HFFc6 (cell line): ENCODE results near the gene GLG1. TPM values are rescaled to one million over a fixed set of nuclear protein-coding genes. Genes with fewer than 3 reads are reported as not detected.

ENCODE experiments used
- DNase-seq: peaks from one replicate; pipeline ENCODE4 v3.0.0-alpha.2; 2018
- H3K27ac Mint-ChIP-seq: 2 replicates; pipeline ENCODE4 v1.8.0; 2020; ENCODE audit warnings: mild to moderate bottlenecking, mixed read lengths
- H3K27me3 Mint-ChIP-seq: 2 replicates; pipeline ENCODE4 v1.8.0; 2021; ENCODE audit warnings: mild to moderate bottlenecking, moderate library complexity, mixed read lengths; ENCODE audit not compliant: insufficient read depth
- H3K36me3 Mint-ChIP-seq: 2 replicates; pipeline ENCODE4 v1.8.0; 2021; ENCODE audit warnings: low read depth, mixed read lengths
- H3K4me1 Mint-ChIP-seq: 2 replicates; pipeline ENCODE4 v1.8.0; 2020; ENCODE audit warnings: low read depth, mixed read lengths
- H3K4me3 Mint-ChIP-seq: 2 replicates; pipeline ENCODE4 v1.8.0; 2020; ENCODE audit warnings: mild to moderate bottlenecking, moderate library complexity, mixed read lengths
- H3K9me3 Mint-ChIP-seq: 2 replicates; pipeline ENCODE4 v1.8.0; 2020; ENCODE audit warnings: mild to moderate bottlenecking, mixed read lengths
- total RNA-seq, 6 experiments: library from RNA; stranded (reverse); fragmentation: NEBNext Ultra II Directional; extraction: Animal tissue kit (Norgen Biotek cat#: 25700); gene quantifications; 2 replicates in 1 of 6; 3 replicates in 5 of 6; pipeline ENCODE4 v1.2.3, GENCODE V29; 2021
- TF ChIP-seq, protein P1 (sequence below): fragments of 200-600 bp; sonication (generic); IDR thresholded peaks from 2 replicates; pipeline ENCODE4 v1.5.0; 2021; ENCODE audit warnings: antibody characterized with exemption, mild to moderate bottlenecking

GLG1 gene
- total RNA-seq, 6 experiments from 2014 or later = 149 to 167 (median 161) TPM

DNA sequence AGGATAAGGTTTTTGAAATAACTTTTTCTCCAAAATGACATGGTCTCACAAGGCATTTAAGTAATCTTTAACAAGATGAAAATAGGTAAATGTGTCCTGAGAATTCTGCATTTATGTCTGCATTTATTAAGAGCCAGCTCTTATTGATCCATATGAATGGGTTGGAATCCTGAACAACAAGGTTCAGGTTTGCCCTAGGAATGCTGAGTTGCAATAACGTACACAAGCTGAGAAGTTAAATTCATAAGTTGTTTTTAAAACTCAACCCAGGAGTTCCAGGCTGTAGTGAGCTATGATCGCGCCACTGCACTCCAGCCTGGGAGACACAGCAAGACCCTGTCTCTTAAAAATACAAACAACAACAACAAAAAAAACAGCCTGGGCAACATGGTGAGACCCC is 28.1 kb downstream of the GLG1 start:
- no peak for DNase-seq
- Mint-ChIP-seq H3K27ac (no peak overlapping the region), H3K4me1 (peaks cover 42% of the 10 kb centered on the region)

DNA sequence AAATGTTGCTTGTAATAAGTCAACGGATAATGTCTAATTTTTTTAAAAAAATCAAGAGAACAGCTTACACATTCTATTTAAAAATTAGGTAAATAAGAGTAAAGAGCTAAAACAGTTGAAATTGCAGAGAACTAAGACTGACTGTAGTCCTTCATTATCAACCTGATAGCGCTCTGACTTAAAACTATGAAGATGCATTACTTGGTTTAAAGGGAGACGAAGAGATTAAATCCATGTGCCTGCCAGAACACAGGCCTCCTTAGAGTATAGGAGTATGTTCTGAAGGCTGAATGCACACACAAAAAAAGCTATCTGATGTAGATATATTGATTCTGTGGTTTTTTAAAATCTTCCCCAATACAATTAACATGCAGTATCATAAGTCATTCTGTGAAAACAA is 28.5 kb downstream of the GLG1 start:
- TF ChIP-seq, protein P1, sequence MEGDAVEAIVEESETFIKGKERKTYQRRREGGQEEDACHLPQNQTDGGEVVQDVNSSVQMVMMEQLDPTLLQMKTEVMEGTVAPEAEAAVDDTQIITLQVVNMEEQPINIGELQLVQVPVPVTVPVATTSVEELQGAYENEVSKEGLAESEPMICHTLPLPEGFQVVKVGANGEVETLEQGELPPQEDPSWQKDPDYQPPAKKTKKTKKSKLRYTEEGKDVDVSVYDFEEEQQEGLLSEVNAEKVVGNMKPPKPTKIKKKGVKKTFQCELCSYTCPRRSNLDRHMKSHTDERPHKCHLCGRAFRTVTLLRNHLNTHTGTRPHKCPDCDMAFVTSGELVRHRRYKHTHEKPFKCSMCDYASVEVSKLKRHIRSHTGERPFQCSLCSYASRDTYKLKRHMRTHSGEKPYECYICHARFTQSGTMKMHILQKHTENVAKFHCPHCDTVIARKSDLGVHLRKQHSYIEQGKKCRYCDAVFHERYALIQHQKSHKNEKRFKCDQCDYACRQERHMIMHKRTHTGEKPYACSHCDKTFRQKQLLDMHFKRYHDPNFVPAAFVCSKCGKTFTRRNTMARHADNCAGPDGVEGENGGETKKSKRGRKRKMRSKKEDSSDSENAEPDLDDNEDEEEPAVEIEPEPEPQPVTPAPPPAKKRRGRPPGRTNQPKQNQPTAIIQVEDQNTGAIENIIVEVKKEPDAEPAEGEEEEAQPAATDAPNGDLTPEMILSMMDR = no peak
- Mint-ChIP-seq H3K36me3 (no peaks in the 10 kb centered on the region), H3K4me1 (peaks cover 38% of the 10 kb centered on the region), H3K9me3 (no peaks in the 10 kb centered on the region), H3K27ac (peak overlapping the region; percentile 65), H3K4me3 (peak overlapping the region; percentile 45), H3K27me3 (no peaks in the 10 kb centered on the region)
- DNase-seq = no peak

More for the DNA sequence above, 28.1 kb downstream of the GLG1 start:
- H3K9me3 Mint-ChIP-seq = no peaks in the 10 kb centered on the region
- H3K4me3 Mint-ChIP-seq = no peak overlapping the region
- H3K36me3 Mint-ChIP-seq = no peaks in the 10 kb centered on the region
- TF ChIP-seq, protein P1 = no peak
- no peaks in the 10 kb centered on the region for H3K27me3 Mint-ChIP-seq

DNA sequence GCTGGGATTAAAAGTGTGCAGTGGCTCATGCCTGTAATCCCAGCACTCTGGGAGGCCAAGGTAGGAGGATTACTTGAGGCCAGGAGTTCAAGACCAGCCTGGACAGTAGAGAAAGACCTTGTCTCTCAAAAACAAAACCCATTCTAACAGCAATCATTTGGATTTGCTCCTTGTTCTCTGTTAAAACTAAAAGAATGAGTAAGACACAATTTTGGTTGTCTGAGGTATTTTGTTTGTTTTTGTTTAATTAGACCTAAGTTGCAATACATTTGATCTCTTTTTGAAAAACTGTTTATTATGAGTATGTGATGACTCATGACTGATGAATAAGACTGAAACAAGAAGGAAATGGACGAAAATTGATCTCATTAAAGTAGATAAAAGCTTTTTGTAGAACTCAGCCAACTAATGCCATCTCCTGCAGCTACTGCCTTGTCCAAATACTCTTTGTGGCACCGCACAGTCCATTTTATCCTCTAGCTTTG is 29.0 kb downstream of the GLG1 start:
- Mint-ChIP-seq H3K27ac (peak overlapping the region; percentile 65), H3K27me3 (no peaks in the 10 kb centered on the region), H3K9me3 (no peaks in the 10 kb centered on the region), H3K4me1 (peaks cover 33% of the 10 kb centered on the region), H3K4me3 (peak overlapping the region; percentile 45), H3K36me3 (no peaks in the 10 kb centered on the region)
- peak; percentile 77 for DNase-seq
- TF ChIP-seq, protein P1 = no peak

DNA sequence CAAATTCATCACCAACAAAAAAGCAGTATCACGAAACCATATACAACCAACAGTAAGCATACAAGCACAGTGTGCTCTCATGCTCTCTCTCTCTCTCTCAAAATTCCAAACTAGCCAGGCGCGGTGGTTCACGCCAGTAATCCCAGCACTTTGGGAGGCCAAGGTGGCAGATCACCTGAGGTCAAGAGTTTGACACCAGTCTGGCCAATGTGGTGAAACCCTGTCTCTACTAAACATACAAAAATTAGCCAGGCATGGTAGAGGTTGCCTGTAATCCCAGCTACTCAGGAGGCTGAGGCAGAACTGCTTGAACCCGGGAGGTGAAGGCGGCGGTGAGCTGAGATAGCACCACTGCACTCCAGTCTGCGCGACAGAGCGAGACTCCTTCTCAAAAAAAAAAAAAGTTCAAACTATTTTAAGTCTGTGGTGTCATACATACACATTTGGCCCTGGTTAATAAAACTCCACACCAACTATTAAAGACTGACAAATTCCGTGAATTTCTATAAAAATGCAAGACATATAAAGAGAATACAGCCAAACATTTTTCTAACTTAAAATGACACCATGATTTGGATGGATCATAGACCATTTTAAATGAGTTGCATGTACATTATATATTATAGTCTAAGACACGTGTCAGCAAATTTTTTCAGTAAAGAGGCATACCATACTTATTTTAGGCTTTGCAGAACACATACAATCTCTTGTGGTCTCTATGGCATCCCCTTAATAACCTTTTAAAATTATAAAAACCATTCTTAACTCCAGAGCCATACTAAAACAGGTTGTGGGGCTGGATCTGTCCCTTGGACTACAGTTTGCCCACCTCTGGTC is 30.9 kb downstream of the GLG1 start:
- Mint-ChIP-seq H3K27ac (no peak overlapping the region), H3K4me3 (no peak overlapping the region), H3K27me3 (no peaks in the 10 kb centered on the region), H3K4me1 (peaks cover 31% of the 10 kb centered on the region), H3K9me3 (no peaks in the 10 kb centered on the region), H3K36me3 (no peaks in the 10 kb centered on the region)
- TF ChIP-seq, protein P1 = no peak
- DNase-seq = no peak

DNA sequence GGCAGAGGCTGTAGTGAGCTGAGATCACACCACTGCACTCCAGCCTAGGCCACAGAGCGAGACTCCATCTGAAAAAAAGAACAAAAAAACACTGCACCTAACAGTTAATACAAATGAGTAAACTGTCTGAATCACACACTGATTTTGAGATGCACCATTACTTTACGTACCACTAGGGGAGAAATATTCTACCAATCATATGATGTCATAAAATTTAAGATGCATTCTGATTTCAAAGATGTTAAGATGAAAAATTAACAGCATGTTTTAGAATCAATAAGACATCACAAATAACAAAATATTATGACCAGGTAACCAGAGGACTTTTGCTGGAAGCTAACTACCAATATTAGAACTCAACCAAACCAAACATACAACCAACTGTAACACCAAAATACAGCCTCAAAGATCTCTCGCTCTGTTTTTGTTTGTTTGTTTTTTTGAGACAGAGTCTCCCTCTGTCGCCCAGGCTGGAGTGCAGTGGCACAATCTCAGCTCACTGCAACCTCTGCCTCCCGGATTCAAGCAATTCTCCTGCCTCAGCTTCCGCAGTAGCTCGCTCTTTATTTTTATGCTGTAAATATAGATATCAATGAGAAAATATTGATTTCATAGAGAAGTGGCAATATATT is 31.6 kb downstream of the GLG1 start:
- Mint-ChIP-seq H3K4me1 (peaks cover 27% of the 10 kb centered on the region), H3K9me3 (no peaks in the 10 kb centered on the region), H3K27me3 (no peaks in the 10 kb centered on the region), H3K36me3 (no peaks in the 10 kb centered on the region), H3K4me3 (no peak overlapping the region), H3K27ac (no peak overlapping the region)
- TF ChIP-seq, protein P1 = peak; percentile 42; the same call in 1 of the 2 replicates
- DNase-seq = no peak
